OCI-LY1 (cell line): ENCODE data around the gene FBN2.
"Not testable (repeated sequence)": the region's sequence is repeated elsewhere in the genome, so short reads cannot be mapped to it uniquely, and the experiment has no call there.

Source experiments
- H2AFZ ChIP-seq: fragments of 200-600 bp; sonication (generic), shearing (Covaris generic); 2 replicates; pipeline ENCODE4 v1.6.0; 2014; ENCODE audit warnings: antibody characterized with exemption, mild to moderate bottlenecking, low read length
- H3F3A ChIP-seq: fragments of 200-600 bp; sonication (generic), shearing (Covaris generic); 2 replicates; pipeline ENCODE4 v1.6.0; 2014; ENCODE audit warnings: mild to moderate bottlenecking, antibody characterized with exemption, low read length, moderate library complexity; ENCODE audit not compliant: insufficient read depth
- H3K27ac ChIP-seq: fragments of 200-600 bp; sonication (generic); 2 replicates; pipeline ENCODE4 v1.5.1; 2014; ENCODE audit warnings: low read length, mixed run types, mild to moderate bottlenecking, low read depth; ENCODE audit not compliant: poor library complexity, severe bottlenecking
- H3K27me3 ChIP-seq: fragments of 200-600 bp; sonication (generic); 2 replicates; pipeline ENCODE4 v1.6.0; 2014; ENCODE audit warnings: antibody characterized with exemption, mild to moderate bottlenecking, low read length, moderate library complexity; ENCODE audit not compliant: insufficient read depth
- H3K36me3 ChIP-seq: fragments of 200-600 bp; sonication (generic); 2 replicates; pipeline ENCODE4 v1.6.1; 2014; ENCODE audit warnings: mild to moderate bottlenecking, antibody characterized with exemption, low read length, moderate library complexity, mixed read lengths; ENCODE audit not compliant: insufficient read depth
- H3K4me1 ChIP-seq: fragments of 200-600 bp; sonication (generic); 2 replicates; pipeline ENCODE4 v1.5.1; 2014; ENCODE audit warnings: mild to moderate bottlenecking, low read length, moderate library complexity; ENCODE audit not compliant: insufficient read depth, severe bottlenecking
- H3K4me2 ChIP-seq: fragments of 200-600 bp; sonication (generic), shearing (Covaris generic); 2 replicates; pipeline ENCODE4 v1.6.1; 2014; ENCODE audit warnings: low read length
- H3K4me3 ChIP-seq: fragments of 200-600 bp; sonication (generic); 2 replicates; pipeline ENCODE4 v1.5.1; 2014; ENCODE audit warnings: low read length, low read depth, mild to moderate bottlenecking, mixed read lengths; ENCODE audit not compliant: poor library complexity, severe bottlenecking
- H3K79me2 ChIP-seq: fragments of 200-600 bp; shearing (Covaris generic); 2 replicates; pipeline ENCODE4 v1.6.1; 2016; ENCODE audit warnings: mixed run types, low read length, mixed read lengths; ENCODE audit not compliant: insufficient read depth
- H3K9ac ChIP-seq: fragments of 200-600 bp; sonication (generic), shearing (Covaris generic); 2 replicates; pipeline ENCODE4 v1.6.1; 2014; ENCODE audit warnings: mild to moderate bottlenecking, low read length, mixed read lengths
- H3K9me2 ChIP-seq: fragments of 200-600 bp; sonication (generic), shearing (Covaris generic); 2 replicates; pipeline ENCODE4 v1.6.1; 2014; ENCODE audit warnings: low read depth, mild to moderate bottlenecking, low read length, mixed read lengths
- H3K9me3 ChIP-seq: fragments of 200-600 bp; shearing (Covaris generic); 2 replicates; pipeline ENCODE4 v1.6.1; 2014; ENCODE audit warnings: low read length, mixed read lengths
- H4K20me1 ChIP-seq: fragments of 200-600 bp; sonication (generic), shearing (Covaris generic); 2 replicates; pipeline ENCODE4 v1.6.0; 2016; ENCODE audit warnings: mild to moderate bottlenecking, low read length; ENCODE audit not compliant: insufficient read depth
- CTCF ChIP-seq: fragments of 200-600 bp; sonication (generic), shearing (Covaris generic); IDR thresholded peaks from 2 replicates; pipeline ENCODE4 v1.5.1; 2017; ENCODE audit warnings: mild to moderate bottlenecking, antibody characterized with exemption, low read length, moderate library complexity, mixed read lengths
- EZH2 ChIP-seq: fragments of 200-600 bp; sonication (generic), shearing (Covaris generic); IDR thresholded peaks from 2 replicates; pipeline ENCODE4 v1.8.0; 2017; ENCODE audit warnings: borderline replicate concordance, mixed run types, mild to moderate bottlenecking, antibody characterized with exemption, low read length, moderate library complexity, mixed read lengths

FBN2 gene

GRCh38 chr5:128453121-128453520 lies 84.9 kb downstream of the FBN2 start:
- Histone ChIP-seq H3K4me1 (no peaks in the 10 kb centered on the region), H3K9me3 (no peaks in the 10 kb centered on the region), H3F3A (no peaks in the 10 kb centered on the region), H3K27me3 (no peaks in the 10 kb centered on the region), H2AFZ (no peak overlapping the region), H3K79me2 (no peaks in the 10 kb centered on the region), H3K4me2 (no peak overlapping the region), H4K20me1 (no peaks in the 10 kb centered on the region), H3K9me2 (no peaks in the 10 kb centered on the region; the same call in 1 of the 2 replicates), H3K27ac (no peak overlapping the region), H3K36me3 (no peaks in the 10 kb centered on the region), H3K9ac (no peak overlapping the region), H3K4me3 (no peak overlapping the region)
- TF ChIP-seq EZH2 (no peak), CTCF (no peak)

GRCh38 chr5:128447224-128447623 lies 90.8 kb downstream of the FBN2 start:
- H4K20me1 ChIP-seq, H3F3A ChIP-seq, H3K4me2 ChIP-seq, H3K27me3 ChIP-seq, H3K9me3 ChIP-seq, H3K4me3 ChIP-seq, H3K4me1 ChIP-seq, H3K36me3 ChIP-seq, H3K9ac ChIP-seq, H3K79me2 ChIP-seq, H3K27ac ChIP-seq, H3K9me2 ChIP-seq, H2AFZ ChIP-seq: not testable (repeated sequence)

- no peaks in the 10 kb centered on the region for H3K79me2 ChIP-seq
- no peaks in the 10 kb centered on the region for H3K9me3 ChIP-seq
- no peak overlapping the region for H3K4me3 ChIP-seq
- H3K9me2 ChIP-seq, result no peaks in the 10 kb centered on the region
- H3K9ac ChIP-seq, result no peak overlapping the region
- H3K27ac ChIP-seq, result no peak overlapping the region
- no peaks in the 10 kb centered on the region for H3F3A ChIP-seq
- H3K4me1 ChIP-seq, result no peaks in the 10 kb centered on the region
- no peak overlapping the region for H2AFZ ChIP-seq
- no peaks in the 10 kb centered on the region for H3K27me3 ChIP-seq
- no peaks in the 10 kb centered on the region for H4K20me1 ChIP-seq
- H3K36me3 ChIP-seq, result no peaks in the 10 kb centered on the region
- no peak overlapping the region for H3K4me2 ChIP-seq
- TF ChIP-seq CTCF, result no peak
- no peak for TF ChIP-seq EZH2
Observed at GRCh38 chr5:128441941-128442350, 96.1 kb downstream of the FBN2 start.

GRCh38 chr5:128441165-128441564 lies 96.9 kb downstream of the FBN2 start:
- Histone ChIP-seq H3K9me2 (no peaks in the 10 kb centered on the region), H3K27ac (no peak overlapping the region), H3K27me3 (no peaks in the 10 kb centered on the region), H4K20me1 (no peaks in the 10 kb centered on the region), H3K4me2 (no peak overlapping the region), H3K9ac (no peak overlapping the region), H3K4me3 (no peak overlapping the region), H3K4me1 (no peaks in the 10 kb centered on the region), H3K36me3 (no peaks in the 10 kb centered on the region), H3K79me2 (no peaks in the 10 kb centered on the region), H2AFZ (no peak overlapping the region), H3F3A (no peaks in the 10 kb centered on the region), H3K9me3 (no peaks in the 10 kb centered on the region)
- no peak for TF ChIP-seq CTCF
- TF ChIP-seq EZH2, result no peak
